PC-9 (cell line): ENCODE measurements around the gene WNT9A. TPM values are rescaled to one million over a fixed set of nuclear protein-coding genes. Genes with fewer than 3 reads are reported as not detected.

Experiments
- BruUV-seq: library from RNA; stranded (reverse); fragments of 400-500 nt; replicated peaks from 2 replicates; lab custom pipeline; 2021; lab: Mats Ljungman, UMichigan
- CTCF ChIA-PET: fragments of 300-600 bp; sonication (Branson Sonifier 250); formaldehyde crosslinking; loops from one replicate; lab custom pipeline; 2022; ENCODE audit warnings: antibody characterized with exemption; lab: Charles Lee
- POLR2A ChIA-PET: fragments of 300-600 bp; sonication (Branson Sonifier 250); formaldehyde crosslinking; loops from one replicate; lab custom pipeline; 2022; ENCODE audit warnings: antibody characterized with exemption; ENCODE audit not compliant: unreplicated experiment; lab: Charles Lee
- DNase-seq, 2 experiments: peaks; one replicate each; pipeline versions ENCODE4 v3.0.0 to v3.0.0-alpha.2; 2015 to 2022; ENCODE audit warnings: mixed read lengths in 1 of 2
- H2AFZ ChIP-seq: fragments of 200-600 bp; sonication (generic); 2 replicates; pipeline ENCODE4 v1.8.1; 2017; ENCODE audit warnings: antibody characterized with exemption
- H3F3A ChIP-seq: fragments of 200-600 bp; sonication (generic); 2 replicates; pipeline ENCODE4 v1.8.1; 2017; ENCODE audit warnings: antibody characterized with exemption, mild to moderate bottlenecking, low read depth; ENCODE audit not compliant: insufficient read depth
- H3K27ac ChIP-seq: fragments of 200-600 bp; sonication (generic); 2 replicates; pipeline ENCODE4 v1.6.1; 2016; ENCODE audit warnings: mixed run types
- H3K27me3 ChIP-seq: fragments of 200-600 bp; sonication (generic); 2 replicates; pipeline ENCODE4 v1.6.1; 2016; ENCODE audit warnings: low read depth, mixed run types; ENCODE audit not compliant: insufficient read depth
- H3K36me3 ChIP-seq: fragments of 200-600 bp; sonication (generic); 2 replicates; pipeline ENCODE4 v1.6.1; 2016; ENCODE audit warnings: low read depth, mixed run types
- H3K4me1 ChIP-seq: fragments of 200-600 bp; sonication (generic); replicated peaks from 2 replicates; pipeline ENCODE4 v1.6.1; 2016; ENCODE audit warnings: mixed run types; ENCODE audit not compliant: insufficient read depth
- H3K4me2 ChIP-seq: fragments of 200-600 bp; sonication (generic); 2 replicates; pipeline ENCODE4 v1.6.1; 2017; ENCODE audit warnings: mixed run types
- H3K4me3 ChIP-seq: fragments of 200-600 bp; sonication (generic); 2 replicates; pipeline ENCODE4 v1.6.1; 2016; ENCODE audit warnings: mixed run types
- H3K79me2 ChIP-seq: fragments of 200-600 bp; sonication (generic); 2 replicates; pipeline ENCODE4 v1.6.1; 2017; ENCODE audit warnings: low read depth, mixed run types
- H3K9me2 ChIP-seq: fragments of 200-600 bp; sonication (generic); 2 replicates; pipeline ENCODE4 v1.8.1; 2017; ENCODE audit warnings: mild to moderate bottlenecking; ENCODE audit not compliant: insufficient read depth
- H3K9me3 ChIP-seq: fragments of 200-600 bp; sonication (generic); 2 replicates; pipeline ENCODE4 v1.8.1; 2016; ENCODE audit warnings: low read depth; ENCODE audit not compliant: insufficient read depth
- H4K20me1 ChIP-seq: fragments of 200-600 bp; sonication (generic); 2 replicates; pipeline ENCODE4 v1.8.1; 2017; ENCODE audit not compliant: insufficient read depth
- CTCF ChIP-seq: fragments of 200-600 bp; sonication (generic); conservative IDR thresholded peaks from 2 replicates; pipeline ENCODE4 v1.6.1; 2017; ENCODE audit warnings: mixed run types, antibody characterized with exemption, mild to moderate bottlenecking, moderate library complexity
- EZH2 ChIP-seq: fragments of 200-600 bp; sonication (generic); IDR thresholded peaks from 2 replicates; pipeline ENCODE4 v1.8.0; 2017; ENCODE audit warnings: antibody characterized with exemption, low read depth
- intact Hi-C: fragments of 100-400 bp; cut with micrococcal nuclease; formaldehyde crosslinking; loops from one replicate; pipeline ENCODE4 v1.10.0; 2022; ENCODE audit not compliant: unreplicated experiment
- total RNA-seq: library from RNA; stranded (reverse); gene quantifications from 2 replicates; pipeline ENCODE4 v1.2.3, GENCODE V29; 2021

The WNT9A gene
- total RNA-seq, 1 experiment from 2014 or later: 42.4 TPM

DNA sequence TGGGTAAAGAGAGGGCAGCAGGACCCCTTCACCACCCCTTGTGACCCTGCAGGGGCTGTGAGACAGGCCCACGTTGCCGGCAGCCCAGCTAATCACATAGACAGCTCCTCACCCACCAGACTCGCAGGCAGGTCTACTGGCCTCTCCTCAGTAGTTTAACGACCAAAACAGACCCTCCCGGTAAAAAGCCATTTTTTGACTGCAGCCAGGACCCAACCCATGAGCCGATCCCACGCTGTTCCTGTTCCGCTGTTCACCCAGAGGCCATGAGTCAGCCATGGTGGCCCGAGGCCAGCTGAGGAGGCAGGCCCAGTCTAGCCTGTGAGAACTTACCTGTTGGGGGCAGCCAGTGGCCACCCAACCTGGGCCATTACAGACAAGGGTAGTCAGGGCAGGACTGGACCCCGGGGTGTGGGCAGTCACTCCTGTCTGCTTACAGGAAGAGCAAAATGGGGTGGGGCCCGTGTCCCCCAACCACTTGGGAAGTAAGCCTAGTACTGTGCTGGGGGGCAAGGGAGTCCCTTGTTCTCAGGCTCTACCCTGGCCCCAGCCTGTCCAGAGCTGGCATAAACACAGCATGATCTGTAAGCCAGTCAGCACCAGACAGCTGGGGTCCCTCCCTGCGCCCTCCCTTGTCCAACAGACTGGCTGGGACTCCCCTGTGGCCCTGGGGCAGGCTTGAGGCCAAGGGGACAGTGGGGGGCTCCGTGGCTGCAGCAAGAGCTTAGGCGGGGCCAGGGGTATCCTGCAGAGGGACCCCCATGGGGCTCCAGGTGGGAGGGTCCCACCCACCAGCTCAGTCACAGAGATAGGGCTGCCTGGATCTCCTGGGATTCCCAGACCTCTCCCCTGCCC, 61.9 kb downstream of the WNT9A start:
- CTCF ChIA-PET: no interaction called here
- intact Hi-C loops: loop anchor here (1.0 kb wide), 1 partner anchor 8 kb away; no protein-coding TSS in a partner anchor

GRCh38 chr1:227885135-227885647, 62.5 kb downstream of the WNT9A start:
- Histone ChIP-seq H3K9me2 (no peaks in the 10 kb centered on the region), H3K4me3 (no peak overlapping the region), H3K79me2 (no peaks in the 10 kb centered on the region), H3K36me3 (no peaks in the 10 kb centered on the region), H3F3A (no peaks in the 10 kb centered on the region), H2AFZ (no peak overlapping the region), H3K27ac (no peak overlapping the region), H4K20me1 (no peaks in the 10 kb centered on the region), H3K4me1 (0 out of 2 replicates have a peak, but pooled peaks cover 7% of the 10 kb centered on the region), H3K27me3 (no peaks in the 10 kb centered on the region), H3K4me2 (peak overlapping the region; percentile 43), H3K9me3 (no peaks in the 10 kb centered on the region; the same call in 1 of the 2 replicates)
- POLR2A ChIA-PET: no interaction called here
- CTCF ChIA-PET: no interaction called here
- DNase-seq: no peak
- TF ChIP-seq CTCF (no peak), EZH2 (no peak)
- intact Hi-C loops: loop anchor here (1.0 kb wide), 1 partner anchor 9 kb away; no protein-coding TSS in a partner anchor
- BruUV-seq: no TSS peak

More for the DNA sequence above, 61.9 kb downstream of the WNT9A start:
- no peaks in the 10 kb centered on the region for H3K9me2 ChIP-seq
- no peaks in the 10 kb centered on the region for H3F3A ChIP-seq
- H3K79me2 ChIP-seq: no peaks in the 10 kb centered on the region
- H3K4me1 ChIP-seq: 0 out of 2 replicates have a peak, but pooled peaks cover 7% of the 10 kb centered on the region
- peak; percentile 67 to 86 for DNase-seq
- no peaks in the 10 kb centered on the region for H3K9me3 ChIP-seq
- TF ChIP-seq EZH2: no peak
- TF ChIP-seq CTCF: no peak
- no peaks in the 10 kb centered on the region for H3K27me3 ChIP-seq
- no TSS peak for BruUV-seq
- H3K27ac ChIP-seq: no peak overlapping the region
- peak overlapping the region; percentile 43 for H3K4me2 ChIP-seq
- H2AFZ ChIP-seq: no peak overlapping the region
- H3K36me3 ChIP-seq: no peaks in the 10 kb centered on the region
- no peak overlapping the region for H3K4me3 ChIP-seq
- H4K20me1 ChIP-seq: no peaks in the 10 kb centered on the region
- POLR2A ChIA-PET: interaction anchor here (0.5 kb wide), 1 partner anchor 585 kb away, joined by 12 read pairs; no protein-coding TSS in a partner anchor

- no peak overlapping the region for H3K4me3 ChIP-seq
- H3K4me2 ChIP-seq: no peak overlapping the region
- H3K9me3 ChIP-seq: no peaks in the 10 kb centered on the region; the same call in 1 of the 2 replicates
- no peak overlapping the region for H2AFZ ChIP-seq
- ChIA-PET CTCF (no interaction called here), POLR2A (no interaction called here)
- intact Hi-C loops: loop anchor here (1.0 kb wide), 1 partner anchor 10 kb away; no protein-coding TSS in a partner anchor
- no peaks in the 10 kb centered on the region for H4K20me1 ChIP-seq
- H3K9me2 ChIP-seq: no peaks in the 10 kb centered on the region
- no peak overlapping the region for H3K27ac ChIP-seq
- no peak for DNase-seq
- TF ChIP-seq EZH2 (no peak), CTCF (no peak)
- H3K4me1 ChIP-seq: 0 out of 2 replicates have a peak, but pooled peaks cover 7% of the 10 kb centered on the region
- no peaks in the 10 kb centered on the region for H3K79me2 ChIP-seq
- no peaks in the 10 kb centered on the region for H3F3A ChIP-seq
- no peaks in the 10 kb centered on the region for H3K36me3 ChIP-seq
- H3K27me3 ChIP-seq: no peaks in the 10 kb centered on the region
- no TSS peak for BruUV-seq
These were observed 63.2 kb downstream of the WNT9A start for GRCh38 chr1:227884370-227885134.
